Measurements from ENCODE around the gene KLC4. TPM values are rescaled to one million over a fixed set of nuclear protein-coding genes. Genes with fewer than 3 reads are reported as not detected.

KLC4 gene
- total RNA-seq, 6 donors from 2014 or later = 31.2 to 155 (median 37.7) TPM

GRCh38 chr6:43091436-43091991, 32.1 kb downstream of the KLC4 start:
- DNase-seq = no peak
- Histone ChIP-seq H3K9me3 (no peaks in the 10 kb centered on the region), H3K27ac (peak overlapping the region; percentile 74 to 85 (median 76)), H3K36me3 (no peaks in the 10 kb centered on the region), H3K4me3 (no peak overlapping the region), H3K4me1 (peaks cover 19 to 75% (median 37%) of the 10 kb centered on the region in 4 donors), H3K27me3 (no peaks in the 10 kb centered on the region)
- WGBS, 2 donors = 76 to 85% methylated on average over 10 of the region's 10 CpGs
- no peak for ATAC-seq (ENCODE audit: low FRiP score in 2 of 2)
- TF ChIP-seq CTCF (IDR thresholded peaks at IDR 0.05) (no peak), POLR2A (IDR thresholded peaks at IDR 0.05) (no peak), POLR2AphosphoS5 (IDR thresholded peaks at IDR 0.05) (no peak), EP300 (IDR thresholded peaks at IDR 0.05) (no peak)

- ATAC-seq (ENCODE audit: low FRiP score in 2 of 2) = no peak
- Histone ChIP-seq H3K4me1 (peaks cover 21 to 77% (median 46%) of the 10 kb centered on the region in 4 donors), H3K9me3 (no peaks in the 10 kb centered on the region), H3K36me3 (no peaks in the 10 kb centered on the region), H3K27ac (peak overlapping the region in 1 of 4 donors; percentile 85), H3K27me3 (no peaks in the 10 kb centered on the region), H3K4me3 (no peak overlapping the region)
- TF ChIP-seq POLR2A (IDR thresholded peaks at IDR 0.05) (no peak), EP300 (IDR thresholded peaks at IDR 0.05) (no peak), POLR2AphosphoS5 (IDR thresholded peaks at IDR 0.05) (no peak), CTCF (IDR thresholded peaks at IDR 0.05) (no peak)
- DNase-seq = no peak
Measured at GRCh38 chr6:43092635-43093034, 33.2 kb downstream of the KLC4 start.

GRCh38 chr6:43093436-43094289, 34.2 kb downstream of the KLC4 start:
- no peaks in the 10 kb centered on the region for H3K9me3 ChIP-seq
- H3K4me1 ChIP-seq = peaks cover 21 to 67% (median 45%) of the 10 kb centered on the region in 4 donors
- 54 to 56% methylated on average over 9 of the region's 9 CpGs for WGBS, 2 donors
- no peaks in the 10 kb centered on the region for H3K27me3 ChIP-seq
- DNase-seq (peak in 1 of 2 donors; percentile 59), ATAC-seq (ENCODE audit: low FRiP score in 2 of 2) (peak in 1 of 2 donors; percentile 86)
- peak overlapping the region in 3 of 4 donors; percentile 17 to 43 (median 42) for H3K4me3 ChIP-seq
- TF ChIP-seq POLR2A (IDR thresholded peaks at IDR 0.05) (no peak), POLR2AphosphoS5 (IDR thresholded peaks at IDR 0.05) (no peak), CTCF (IDR thresholded peaks at IDR 0.05) (no peak), EP300 (IDR thresholded peaks at IDR 0.05) (no peak)
- H3K27ac ChIP-seq = peak overlapping the region; percentile 48 to 72 (median 62)
- no peaks in the 10 kb centered on the region for H3K36me3 ChIP-seq

GRCh38 chr6:43095939-43096338, 36.5 kb downstream of the KLC4 start:
- 41 to 55% methylated on average over 7 of the region's 7 CpGs for WGBS, 2 donors
- H3K4me1 ChIP-seq = peaks cover 14 to 51% (median 41%) of the 10 kb centered on the region in 4 donors
- H3K27me3 ChIP-seq = no peaks in the 10 kb centered on the region
- H3K27ac ChIP-seq = peak overlapping the region; percentile 67 to 86 (median 78)
- DNase-seq = no peak
- H3K9me3 ChIP-seq = no peaks in the 10 kb centered on the region
- ATAC-seq (ENCODE audit: low FRiP score in 2 of 2) = no peak
- peak overlapping the region in 3 of 4 donors; percentile 0 to 32 (median 25) for H3K4me3 ChIP-seq
- H3K36me3 ChIP-seq = no peaks in the 10 kb centered on the region
- no peak for TF ChIP-seq CTCF (IDR thresholded peaks at IDR 0.05)
- no peak for TF ChIP-seq POLR2A (IDR thresholded peaks at IDR 0.05)
- TF ChIP-seq EP300 (IDR thresholded peaks at IDR 0.05) = no peak
- TF ChIP-seq POLR2AphosphoS5 (IDR thresholded peaks at IDR 0.05) = no peak
